ENCODE results near the gene PEPD.

PEPD gene

DNA sequence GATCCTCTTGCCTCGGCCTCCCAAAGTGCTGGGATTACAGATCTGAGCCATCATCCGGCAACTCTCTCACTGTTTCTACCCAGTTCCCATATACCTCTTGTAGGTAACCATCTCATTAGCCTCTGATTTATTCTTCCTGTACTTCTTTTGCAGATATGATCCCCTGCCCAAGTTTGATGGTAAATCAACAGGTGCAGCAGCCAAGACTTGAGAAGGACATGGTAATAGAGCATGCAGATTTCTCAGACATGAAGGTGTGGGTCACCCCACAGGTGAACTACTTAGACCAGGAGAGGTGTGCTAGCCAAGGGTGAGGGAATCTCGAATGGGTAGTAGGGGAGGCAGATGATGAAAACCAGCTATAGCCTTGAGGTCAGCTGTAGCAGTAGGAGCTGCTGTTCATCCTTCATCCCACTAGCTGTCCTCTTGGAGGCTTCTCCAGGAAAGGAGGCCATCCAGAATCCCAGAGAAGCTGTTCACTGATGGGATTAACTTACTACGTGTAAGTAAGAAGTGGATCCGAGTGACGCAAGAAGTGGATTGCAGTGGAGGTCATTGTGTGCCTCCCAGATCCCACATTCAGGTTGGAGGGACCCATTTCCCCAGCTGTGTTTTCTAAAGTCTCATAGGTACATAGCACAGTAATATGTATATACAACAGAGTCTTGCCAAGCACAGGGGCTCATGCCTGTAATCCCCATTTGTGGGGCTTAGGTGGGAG lies 158.9 kb downstream of the PEPD start:
- no peak overlapping the region for H3K4me3 ChIP-seq (ENCODE audit: low read depth, low read length)
- H3K27me3 ChIP-seq (ENCODE audit: insufficient read depth, low read length), result peaks cover 45% of the 10 kb centered on the region; the same call in 1 of the 2 replicates
- H3K4me1 ChIP-seq (ENCODE audit: control insufficient read depth, insufficient read depth, low read length, unreplicated experiment), result peaks cover under 1% of the 10 kb centered on the region
- no peak overlapping the region for H2AFZ ChIP-seq (ENCODE audit: low read length, unreplicated experiment)
- H3K27ac ChIP-seq (ENCODE audit: low read depth, low read length), result no peak overlapping the region
- no peaks in the 10 kb centered on the region for H3K79me2 ChIP-seq (ENCODE audit: control insufficient read depth, insufficient read depth, low read length, unreplicated experiment)
- no peaks in the 10 kb centered on the region for H3K36me3 ChIP-seq (ENCODE audit: insufficient read depth, low read length)

DNA sequence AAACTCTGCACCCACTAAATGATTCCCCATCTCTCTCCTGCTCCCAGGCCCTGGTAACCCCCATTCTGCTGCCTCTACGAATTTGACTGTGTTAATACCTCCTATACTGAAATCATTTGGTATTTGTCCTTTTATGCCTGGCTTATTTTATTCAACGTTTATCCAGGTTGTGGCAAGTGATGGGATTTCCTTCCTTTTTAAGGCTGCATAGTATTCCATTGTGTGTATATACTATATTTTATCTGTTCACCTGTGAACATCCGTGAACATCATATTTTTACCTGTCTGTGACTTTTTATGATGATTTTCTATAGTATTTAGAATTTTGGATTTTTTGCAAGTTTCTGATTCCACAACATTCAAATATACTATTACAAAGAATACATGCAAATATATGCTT lies 162.0 kb downstream of the PEPD start:
- no peak overlapping the region for H3K27ac ChIP-seq (ENCODE audit: low read depth, low read length)
- no peak overlapping the region for H3K4me3 ChIP-seq (ENCODE audit: low read depth, low read length)
- H3K36me3 ChIP-seq (ENCODE audit: insufficient read depth, low read length), result no peaks in the 10 kb centered on the region
- H3K4me1 ChIP-seq (ENCODE audit: control insufficient read depth, insufficient read depth, low read length, unreplicated experiment), result no peaks in the 10 kb centered on the region
- no peak overlapping the region for H2AFZ ChIP-seq (ENCODE audit: low read length, unreplicated experiment)
- peaks cover 36% of the 10 kb centered on the region; the same call in 1 of the 2 replicates for H3K27me3 ChIP-seq (ENCODE audit: insufficient read depth, low read length)
- no peaks in the 10 kb centered on the region for H3K79me2 ChIP-seq (ENCODE audit: control insufficient read depth, insufficient read depth, low read length, unreplicated experiment)

DNA sequence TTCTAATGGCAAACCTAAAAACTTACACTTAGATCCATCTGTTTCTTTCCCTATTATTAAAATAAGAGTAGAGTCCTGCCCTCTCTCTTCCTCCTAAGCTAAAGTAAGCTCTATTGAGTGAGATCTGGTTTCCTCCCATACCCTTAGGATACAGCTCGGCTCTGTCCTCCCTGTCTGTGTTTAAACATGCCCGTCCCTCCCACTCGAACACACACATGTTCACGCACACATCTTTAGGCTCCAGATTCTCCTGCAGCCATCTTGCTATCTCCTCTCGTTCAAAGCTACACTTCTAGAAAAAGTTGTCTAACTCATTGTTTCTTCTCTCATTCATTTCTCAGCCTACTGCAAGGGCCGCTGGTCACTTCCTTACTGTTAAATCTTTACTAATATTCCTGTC lies 163.2 kb downstream of the PEPD start:
- Histone ChIP-seq H3K4me1 (ENCODE audit: control insufficient read depth, insufficient read depth, low read length, unreplicated experiment) (no peaks in the 10 kb centered on the region), H3K36me3 (ENCODE audit: insufficient read depth, low read length) (no peaks in the 10 kb centered on the region), H2AFZ (ENCODE audit: low read length, unreplicated experiment) (no peak overlapping the region)

DNA sequence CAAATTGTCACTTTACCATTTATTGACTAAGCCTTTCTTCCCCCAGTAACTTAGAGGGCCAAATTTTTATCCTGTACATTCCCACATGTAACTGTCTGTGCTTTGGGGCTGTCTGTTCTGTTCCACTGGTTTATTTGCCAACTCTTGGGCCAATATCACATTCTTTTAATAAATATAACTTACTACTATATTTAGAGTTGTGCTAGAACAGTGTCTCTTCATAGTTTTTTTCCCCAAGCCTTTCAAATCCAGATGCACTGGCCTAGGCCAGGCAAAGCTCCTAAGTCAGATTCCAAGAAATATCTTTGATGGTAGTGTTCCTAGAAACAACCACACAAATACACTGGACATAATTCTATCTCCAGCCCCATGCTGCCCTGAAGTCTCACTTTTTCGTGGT lies 164.0 kb downstream of the PEPD start:
- no peak overlapping the region for H3K4me3 ChIP-seq (ENCODE audit: low read depth, low read length)
- H3K79me2 ChIP-seq (ENCODE audit: control insufficient read depth, insufficient read depth, low read length, unreplicated experiment), result no peaks in the 10 kb centered on the region
- no peak overlapping the region for H2AFZ ChIP-seq (ENCODE audit: low read length, unreplicated experiment)
- H3K36me3 ChIP-seq (ENCODE audit: insufficient read depth, low read length), result no peaks in the 10 kb centered on the region
- H3K27ac ChIP-seq (ENCODE audit: low read depth, low read length), result no peak overlapping the region
- H3K4me1 ChIP-seq (ENCODE audit: control insufficient read depth, insufficient read depth, low read length, unreplicated experiment), result no peaks in the 10 kb centered on the region
- H3K27me3 ChIP-seq (ENCODE audit: insufficient read depth, low read length), result peaks cover 27% of the 10 kb centered on the region; the same call in 1 of the 2 replicates

More for the DNA sequence above, 163.2 kb downstream of the PEPD start:
- Histone ChIP-seq H3K27ac (ENCODE audit: low read depth, low read length) (no peak overlapping the region), H3K27me3 (ENCODE audit: insufficient read depth, low read length) (peaks cover 30% of the 10 kb centered on the region; the same call in 1 of the 2 replicates), H3K79me2 (ENCODE audit: control insufficient read depth, insufficient read depth, low read length, unreplicated experiment) (no peaks in the 10 kb centered on the region), H3K4me3 (ENCODE audit: low read depth, low read length) (no peak overlapping the region)

DNA sequence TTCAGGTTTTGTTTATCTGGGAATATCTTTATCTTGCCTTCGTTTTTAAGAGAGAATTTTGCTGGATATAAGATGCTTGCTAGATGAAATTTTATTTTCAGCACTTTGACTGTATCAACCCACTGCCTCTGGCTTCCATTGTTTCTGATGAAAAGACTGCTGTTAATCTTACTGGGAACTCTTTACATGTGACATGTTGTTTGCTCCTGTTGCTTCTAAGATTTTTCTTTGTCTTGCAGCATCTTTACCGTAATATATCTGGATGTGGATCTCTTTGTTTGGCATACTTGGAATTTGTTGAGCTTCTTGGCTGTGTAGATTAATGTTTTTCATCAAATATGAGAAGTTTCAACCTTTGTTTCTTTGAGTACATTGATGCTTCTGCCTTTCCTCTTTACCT lies 166.1 kb downstream of the PEPD start:
- Histone ChIP-seq H3K4me1 (ENCODE audit: control insufficient read depth, insufficient read depth, low read length, unreplicated experiment) (no peaks in the 10 kb centered on the region), H3K4me3 (ENCODE audit: low read depth, low read length) (no peak overlapping the region), H3K36me3 (ENCODE audit: insufficient read depth, low read length) (no peaks in the 10 kb centered on the region), H3K27ac (ENCODE audit: low read depth, low read length) (no peak overlapping the region), H2AFZ (ENCODE audit: low read length, unreplicated experiment) (no peak overlapping the region), H3K79me2 (ENCODE audit: control insufficient read depth, insufficient read depth, low read length, unreplicated experiment) (no peaks in the 10 kb centered on the region), H3K27me3 (ENCODE audit: insufficient read depth, low read length) (peaks cover 12% of the 10 kb centered on the region; the same call in 1 of the 2 replicates)

DNA sequence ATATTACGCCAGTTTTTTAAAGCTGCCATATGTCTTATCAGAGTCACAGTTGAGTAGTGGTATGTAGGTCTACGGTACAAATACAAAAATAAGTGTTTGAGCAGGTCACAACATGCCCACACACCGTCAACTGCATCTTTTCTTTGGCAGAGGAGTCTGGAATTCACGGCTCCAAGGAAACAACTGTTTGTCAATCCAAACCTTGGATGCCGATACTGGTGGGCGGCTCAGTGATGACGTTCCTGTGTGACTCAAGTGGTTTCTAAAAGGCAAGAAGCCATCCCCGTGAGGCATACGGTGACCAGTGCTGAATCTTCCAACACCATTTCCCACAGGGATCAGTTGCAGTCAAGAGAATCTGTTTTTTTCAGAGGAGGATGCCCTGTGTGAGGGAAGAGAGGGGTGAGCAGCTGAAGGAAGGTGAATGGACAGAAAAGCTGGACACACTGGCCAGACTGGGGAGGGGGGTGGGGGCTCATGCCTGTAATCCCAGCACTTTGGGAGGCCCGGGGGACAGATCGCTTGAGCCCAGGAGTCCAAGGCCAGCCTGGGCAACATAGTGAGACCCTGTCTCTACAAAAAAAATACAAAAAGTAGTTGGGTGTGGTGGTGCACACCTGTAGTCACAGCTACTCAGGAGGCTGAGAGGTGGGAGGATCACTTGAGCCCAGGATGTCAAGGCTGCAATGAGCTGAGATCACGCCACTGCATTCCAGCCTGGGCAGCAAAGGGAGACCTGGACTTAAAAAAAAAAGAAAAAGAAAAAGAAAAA lies 170.9 kb downstream of the PEPD start:
- Histone ChIP-seq H3K4me1 (ENCODE audit: control insufficient read depth, insufficient read depth, low read length, unreplicated experiment) (no peaks in the 10 kb centered on the region), H3K4me3 (ENCODE audit: low read depth, low read length) (no peak overlapping the region), H3K27ac (ENCODE audit: low read depth, low read length) (no peak overlapping the region), H3K27me3 (ENCODE audit: insufficient read depth, low read length) (peaks cover 33% of the 10 kb centered on the region; the same call in 1 of the 2 replicates), H3K36me3 (ENCODE audit: insufficient read depth, low read length) (no peaks in the 10 kb centered on the region), H3K79me2 (ENCODE audit: control insufficient read depth, insufficient read depth, low read length, unreplicated experiment) (no peaks in the 10 kb centered on the region), H2AFZ (ENCODE audit: low read length, unreplicated experiment) (no peak overlapping the region)

DNA sequence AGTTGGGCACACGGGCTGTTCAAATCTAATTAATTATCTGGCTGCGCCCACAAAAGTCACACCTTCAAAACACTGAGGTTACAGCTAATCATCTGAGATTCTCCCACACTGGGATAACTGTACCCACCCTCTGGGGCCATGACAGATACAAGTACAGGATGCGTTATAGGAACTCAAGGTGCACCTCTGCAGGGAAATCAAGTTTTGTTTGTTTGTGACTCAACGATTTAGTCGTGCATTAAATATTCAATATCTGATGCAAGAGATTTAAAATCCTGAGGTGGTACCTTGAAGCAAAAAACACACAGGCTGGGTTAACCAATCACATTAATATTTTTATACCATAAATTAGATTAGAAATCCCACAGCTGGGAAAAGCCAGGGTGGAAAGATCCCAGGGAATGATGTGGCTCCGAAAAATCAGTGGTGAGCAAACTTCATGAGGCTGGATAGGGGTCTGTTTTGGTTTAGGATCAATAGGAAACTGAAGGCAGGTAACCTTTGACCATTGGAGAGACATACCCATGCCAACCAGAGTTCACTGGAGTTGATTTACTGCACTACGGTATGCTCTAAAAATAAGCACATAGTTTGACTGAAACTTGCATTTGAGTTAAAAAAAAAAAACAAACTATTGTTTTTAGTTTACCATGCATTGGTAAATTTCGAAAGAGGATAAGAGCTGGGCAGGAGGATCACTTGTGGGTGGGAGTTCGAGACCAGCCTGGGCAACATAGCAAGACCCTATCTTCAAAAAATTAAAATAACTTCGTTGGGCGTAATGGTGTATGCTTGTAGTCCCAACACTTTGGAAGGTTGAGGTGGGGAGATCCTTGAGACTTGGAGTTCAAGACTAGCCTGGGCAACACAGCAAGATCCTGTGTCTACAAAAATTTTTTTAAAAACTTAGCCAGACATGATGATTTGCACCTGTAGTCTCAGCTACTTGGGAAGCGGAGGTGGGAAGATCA lies 172.0 kb downstream of the PEPD start:
- Histone ChIP-seq H3K4me1 (ENCODE audit: control insufficient read depth, insufficient read depth, low read length, unreplicated experiment) (no peaks in the 10 kb centered on the region), H2AFZ (ENCODE audit: low read length, unreplicated experiment) (no peak overlapping the region), H3K27me3 (ENCODE audit: insufficient read depth, low read length) (peaks cover 45% of the 10 kb centered on the region), H3K79me2 (ENCODE audit: control insufficient read depth, insufficient read depth, low read length, unreplicated experiment) (no peaks in the 10 kb centered on the region), H3K36me3 (ENCODE audit: insufficient read depth, low read length) (no peaks in the 10 kb centered on the region), H3K4me3 (ENCODE audit: low read depth, low read length) (no peak overlapping the region), H3K27ac (ENCODE audit: low read depth, low read length) (no peak overlapping the region)

DNA sequence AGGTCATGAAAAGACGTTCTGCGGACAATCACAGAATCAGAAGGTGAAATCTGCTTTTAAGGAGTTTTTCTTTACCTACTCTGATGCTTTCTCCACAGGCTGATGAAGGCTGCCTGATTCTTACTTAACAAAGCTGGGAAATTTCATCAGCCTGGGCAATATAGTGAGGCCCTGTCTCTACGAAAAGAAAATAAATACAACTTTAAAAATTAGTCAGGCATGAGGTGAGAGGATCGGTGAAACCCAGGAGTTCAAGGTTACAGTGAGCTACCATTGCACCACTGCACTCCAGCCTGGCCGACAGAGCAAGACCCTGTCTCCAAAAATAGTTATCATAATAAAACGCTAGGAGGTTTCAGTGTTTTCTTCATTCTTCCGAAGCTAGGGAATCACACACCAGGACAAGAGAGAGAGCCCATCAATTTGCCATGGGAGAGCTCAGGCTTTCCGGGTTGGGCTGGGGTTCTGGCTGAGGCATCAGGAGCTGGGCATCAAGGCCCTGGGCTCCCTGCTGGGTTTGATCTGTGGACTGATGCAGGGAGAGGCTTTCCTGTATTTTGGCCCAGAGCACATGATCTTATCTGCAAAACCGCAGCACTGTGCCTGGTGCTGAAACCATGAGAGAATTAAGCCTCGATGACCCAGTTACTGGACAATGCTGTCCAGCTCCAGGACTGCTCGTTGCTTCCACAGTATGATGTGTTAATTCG lies 173.1 kb downstream of the PEPD start:
- H3K79me2 ChIP-seq (ENCODE audit: control insufficient read depth, insufficient read depth, low read length, unreplicated experiment), result no peaks in the 10 kb centered on the region
- no peaks in the 10 kb centered on the region for H3K4me1 ChIP-seq (ENCODE audit: control insufficient read depth, insufficient read depth, low read length, unreplicated experiment)
- H2AFZ ChIP-seq (ENCODE audit: low read length, unreplicated experiment), result no peak overlapping the region
- H3K36me3 ChIP-seq (ENCODE audit: insufficient read depth, low read length), result no peaks in the 10 kb centered on the region
- H3K27me3 ChIP-seq (ENCODE audit: insufficient read depth, low read length), result peaks cover 55% of the 10 kb centered on the region
- H3K4me3 ChIP-seq (ENCODE audit: low read depth, low read length), result no peak overlapping the region
- H3K27ac ChIP-seq (ENCODE audit: low read depth, low read length), result no peak overlapping the region

DNA sequence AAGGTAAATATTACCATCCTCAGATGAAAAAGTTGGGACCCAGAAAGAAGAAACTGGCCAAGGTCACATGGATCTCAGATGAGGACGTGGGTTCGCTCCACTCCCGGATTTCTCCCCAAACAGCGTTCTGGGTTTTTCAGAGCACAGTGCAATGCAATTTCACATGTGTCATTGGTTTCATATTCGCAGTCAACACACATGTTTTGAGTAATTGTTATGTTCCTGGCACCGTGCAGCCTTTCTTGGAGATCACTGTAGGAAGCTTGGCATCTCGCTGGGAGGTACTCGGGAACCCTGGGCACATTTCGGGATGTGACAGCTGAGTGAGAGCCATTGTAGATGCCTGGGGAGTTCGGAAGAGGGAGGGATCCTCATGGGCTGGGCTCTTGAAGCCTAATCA lies 174.3 kb downstream of the PEPD start:
- no peaks in the 10 kb centered on the region for H3K4me1 ChIP-seq (ENCODE audit: control insufficient read depth, insufficient read depth, low read length, unreplicated experiment)
- H3K79me2 ChIP-seq (ENCODE audit: control insufficient read depth, insufficient read depth, low read length, unreplicated experiment), result no peaks in the 10 kb centered on the region
- no peaks in the 10 kb centered on the region for H3K36me3 ChIP-seq (ENCODE audit: insufficient read depth, low read length)
- H3K27ac ChIP-seq (ENCODE audit: low read depth, low read length), result no peak overlapping the region
- peaks cover 66% of the 10 kb centered on the region for H3K27me3 ChIP-seq (ENCODE audit: insufficient read depth, low read length)
- no peak overlapping the region for H2AFZ ChIP-seq (ENCODE audit: low read length, unreplicated experiment)
- no peak overlapping the region for H3K4me3 ChIP-seq (ENCODE audit: low read depth, low read length)

DNA sequence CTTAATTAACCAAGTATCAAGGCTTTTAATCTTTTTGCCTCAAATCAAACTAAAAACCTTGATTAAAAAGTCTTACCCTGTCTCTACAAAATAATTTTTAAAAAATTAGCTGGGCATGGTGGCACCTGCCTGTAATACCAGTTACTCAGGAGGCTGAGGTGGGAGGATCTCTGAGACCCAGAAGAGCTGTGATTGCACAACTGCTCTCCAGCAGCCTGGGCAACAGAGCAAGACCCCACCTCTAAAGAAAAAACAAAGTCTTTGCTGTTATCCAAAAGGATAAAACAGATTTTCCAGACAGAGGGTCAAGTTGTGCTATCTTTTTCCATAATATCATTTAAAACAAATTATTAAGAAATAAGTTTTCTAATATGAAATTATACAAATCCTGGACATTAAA lies 174.9 kb downstream of the PEPD start:
- H2AFZ ChIP-seq (ENCODE audit: low read length, unreplicated experiment), result no peak overlapping the region
- H3K27me3 ChIP-seq (ENCODE audit: insufficient read depth, low read length), result peaks cover 69% of the 10 kb centered on the region
- no peaks in the 10 kb centered on the region for H3K79me2 ChIP-seq (ENCODE audit: control insufficient read depth, insufficient read depth, low read length, unreplicated experiment)
- no peak overlapping the region for H3K4me3 ChIP-seq (ENCODE audit: low read depth, low read length)
- no peaks in the 10 kb centered on the region for H3K4me1 ChIP-seq (ENCODE audit: control insufficient read depth, insufficient read depth, low read length, unreplicated experiment)
- H3K27ac ChIP-seq (ENCODE audit: low read depth, low read length), result no peak overlapping the region
- H3K36me3 ChIP-seq (ENCODE audit: insufficient read depth, low read length), result no peaks in the 10 kb centered on the region
